ENCODE data around the gene DPH7.

DNA sequence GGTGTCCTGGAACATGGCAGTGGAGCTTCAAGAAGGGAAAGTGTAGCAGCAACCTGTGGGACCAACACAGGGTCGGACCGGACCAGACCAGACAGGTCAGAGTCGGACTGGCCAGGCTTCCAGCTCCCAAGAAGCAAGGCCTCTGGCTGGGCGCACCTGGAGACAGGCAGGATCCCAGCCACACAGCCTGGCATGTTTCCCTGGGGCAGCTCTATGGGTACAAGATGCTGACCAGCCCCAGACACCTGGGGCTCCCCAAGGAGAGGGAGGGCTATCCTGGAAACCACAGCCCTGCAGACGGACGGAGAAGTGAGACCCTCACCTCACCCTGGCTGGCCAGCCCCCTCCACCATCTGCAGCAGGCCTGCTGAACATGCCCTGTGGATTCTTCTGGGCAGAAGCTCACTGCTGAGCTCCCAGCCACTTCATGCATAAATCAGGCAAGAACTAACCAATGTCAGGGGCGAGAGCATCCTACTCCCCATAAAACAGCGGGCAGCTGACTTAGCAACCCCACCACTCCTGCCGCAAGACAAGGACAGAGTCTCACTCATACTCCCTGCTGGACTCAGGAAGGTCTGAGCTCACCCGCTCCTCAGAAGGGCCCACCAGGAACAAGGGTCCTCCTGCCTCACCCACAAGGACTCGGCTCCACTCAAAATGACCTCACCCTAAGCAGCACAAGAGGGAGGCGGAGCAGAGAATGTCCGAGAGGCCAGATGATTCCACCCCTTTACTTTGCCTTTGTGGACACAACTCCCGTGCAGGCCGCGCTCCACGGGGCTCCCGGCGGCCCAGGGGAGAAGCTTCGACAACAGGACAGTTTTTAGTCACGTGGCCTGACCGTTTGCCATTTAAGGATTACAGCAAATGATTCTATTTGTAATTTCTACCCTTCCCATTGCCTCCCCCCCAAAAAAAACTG is 2.9 kb upstream of the DPH7 start:
- no peak for TF ChIP-seq CTCF (IDR thresholded peaks at IDR 0.05; ENCODE audit: control extremely low read depth in 1 of 3, insufficient read depth in 1 of 3, low read depth in 1 of 3, low read length in 3 of 3)
- TF ChIP-seq, protein P1, sequence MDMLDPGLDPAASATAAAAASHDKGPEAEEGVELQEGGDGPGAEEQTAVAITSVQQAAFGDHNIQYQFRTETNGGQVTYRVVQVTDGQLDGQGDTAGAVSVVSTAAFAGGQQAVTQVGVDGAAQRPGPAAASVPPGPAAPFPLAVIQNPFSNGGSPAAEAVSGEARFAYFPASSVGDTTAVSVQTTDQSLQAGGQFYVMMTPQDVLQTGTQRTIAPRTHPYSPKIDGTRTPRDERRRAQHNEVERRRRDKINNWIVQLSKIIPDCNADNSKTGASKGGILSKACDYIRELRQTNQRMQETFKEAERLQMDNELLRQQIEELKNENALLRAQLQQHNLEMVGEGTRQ (IDR thresholded peaks at IDR 0.05; ENCODE audit: low read length), result no peak
- TF ChIP-seq YY1 (IDR thresholded peaks at IDR 0.05; ENCODE audit: low read depth, low read length), result no peak
- TF ChIP-seq POLR2AphosphoS5 (IDR thresholded peaks at IDR 0.05; ENCODE audit: low read depth, low read length), result no peak
- no peak for TF ChIP-seq EZH2 (IDR thresholded peaks at IDR 0.05; ENCODE audit: low read depth, low read length, severe bottlenecking)
- TF ChIP-seq EP300 (IDR thresholded peaks at IDR 0.05; ENCODE audit: borderline replicate concordance in 1 of 2, low read depth in 2 of 2, low read length in 2 of 2), result no peak
- TF ChIP-seq CHD2 (IDR thresholded peaks at IDR 0.05; ENCODE audit: low read length), result no peak
- no peak for TF ChIP-seq GABPA (IDR thresholded peaks at IDR 0.05; ENCODE audit: borderline replicate concordance, insufficient read depth, low read length)
